ENCODE data around the gene ISG15.

ISG15 gene

GRCh38 chr1:1051127-1051810, 38.0 kb downstream of the ISG15 start:
- TF ChIP-seq, protein P1, sequence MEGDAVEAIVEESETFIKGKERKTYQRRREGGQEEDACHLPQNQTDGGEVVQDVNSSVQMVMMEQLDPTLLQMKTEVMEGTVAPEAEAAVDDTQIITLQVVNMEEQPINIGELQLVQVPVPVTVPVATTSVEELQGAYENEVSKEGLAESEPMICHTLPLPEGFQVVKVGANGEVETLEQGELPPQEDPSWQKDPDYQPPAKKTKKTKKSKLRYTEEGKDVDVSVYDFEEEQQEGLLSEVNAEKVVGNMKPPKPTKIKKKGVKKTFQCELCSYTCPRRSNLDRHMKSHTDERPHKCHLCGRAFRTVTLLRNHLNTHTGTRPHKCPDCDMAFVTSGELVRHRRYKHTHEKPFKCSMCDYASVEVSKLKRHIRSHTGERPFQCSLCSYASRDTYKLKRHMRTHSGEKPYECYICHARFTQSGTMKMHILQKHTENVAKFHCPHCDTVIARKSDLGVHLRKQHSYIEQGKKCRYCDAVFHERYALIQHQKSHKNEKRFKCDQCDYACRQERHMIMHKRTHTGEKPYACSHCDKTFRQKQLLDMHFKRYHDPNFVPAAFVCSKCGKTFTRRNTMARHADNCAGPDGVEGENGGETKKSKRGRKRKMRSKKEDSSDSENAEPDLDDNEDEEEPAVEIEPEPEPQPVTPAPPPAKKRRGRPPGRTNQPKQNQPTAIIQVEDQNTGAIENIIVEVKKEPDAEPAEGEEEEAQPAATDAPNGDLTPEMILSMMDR (IDR thresholded peaks at IDR 0.05; ENCODE audit: poor library complexity, severe bottlenecking) = no peak
- no peak for ATAC-seq (ENCODE audit: low read depth)
- no peak for DNase-seq (ENCODE audit: low spot score)
- H3K9me3 ChIP-seq (ENCODE audit: severe bottlenecking) = no peaks in the 10 kb centered on the region
- no peak overlapping the region for H3K4me3 ChIP-seq (ENCODE audit: severe bottlenecking)
- H3K4me1 ChIP-seq (ENCODE audit: insufficient read depth, poor library complexity, severe bottlenecking) = no peaks in the 10 kb centered on the region
- H3K36me3 ChIP-seq (ENCODE audit: low read depth) = peaks cover 72% of the 10 kb centered on the region
- no peak overlapping the region for H3K27ac ChIP-seq (ENCODE audit: poor library complexity, severe bottlenecking)
- H3K27me3 ChIP-seq (ENCODE audit: insufficient read depth, poor library complexity, severe bottlenecking) = no peaks in the 10 kb centered on the region

GRCh38 chr1:1052003-1052840, 38.9 kb downstream of the ISG15 start:
- no peak overlapping the region for H3K27ac ChIP-seq (ENCODE audit: poor library complexity, severe bottlenecking)
- H3K4me3 ChIP-seq (ENCODE audit: severe bottlenecking) = no peak overlapping the region
- peaks cover 63% of the 10 kb centered on the region for H3K36me3 ChIP-seq (ENCODE audit: low read depth)
- TF ChIP-seq, protein P1 (IDR thresholded peaks at IDR 0.05; ENCODE audit: poor library complexity, severe bottlenecking) = no peak
- no peak for DNase-seq (ENCODE audit: low spot score)
- no peaks in the 10 kb centered on the region for H3K4me1 ChIP-seq (ENCODE audit: insufficient read depth, poor library complexity, severe bottlenecking)
- no peaks in the 10 kb centered on the region for H3K9me3 ChIP-seq (ENCODE audit: severe bottlenecking)
- no peak for ATAC-seq (ENCODE audit: low read depth)
- H3K27me3 ChIP-seq (ENCODE audit: insufficient read depth, poor library complexity, severe bottlenecking) = no peaks in the 10 kb centered on the region

DNA sequence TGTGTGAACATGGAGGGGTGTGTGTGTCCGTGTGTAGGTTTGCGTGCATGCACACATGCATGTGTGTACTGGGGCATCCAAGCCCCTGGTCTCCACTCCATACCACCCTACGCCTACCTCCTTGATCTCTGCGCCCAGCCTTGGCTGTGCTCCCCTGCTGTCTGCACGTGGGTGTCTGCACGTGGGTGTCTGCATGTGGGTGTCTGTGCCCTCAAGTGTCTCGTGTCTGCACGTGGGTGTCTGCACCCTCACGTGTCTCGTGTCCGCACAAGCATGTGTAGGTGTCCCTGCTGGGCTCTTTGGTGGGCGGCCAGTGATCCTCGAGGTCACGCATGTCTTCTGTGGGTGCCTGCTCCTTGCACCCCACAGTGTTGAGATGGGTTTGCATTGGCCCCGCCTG, 39.7 kb downstream of the ISG15 start:
- H3K4me3 ChIP-seq (ENCODE audit: severe bottlenecking) = no peak overlapping the region
- peaks cover 55% of the 10 kb centered on the region for H3K36me3 ChIP-seq (ENCODE audit: low read depth)
- TF ChIP-seq, protein P1 (IDR thresholded peaks at IDR 0.05; ENCODE audit: poor library complexity, severe bottlenecking) = no peak
- H3K27ac ChIP-seq (ENCODE audit: poor library complexity, severe bottlenecking) = no peak overlapping the region
- no peaks in the 10 kb centered on the region for H3K4me1 ChIP-seq (ENCODE audit: insufficient read depth, poor library complexity, severe bottlenecking)
- H3K9me3 ChIP-seq (ENCODE audit: severe bottlenecking) = no peaks in the 10 kb centered on the region
- DNase-seq (ENCODE audit: low spot score) (no peak), ATAC-seq (ENCODE audit: low read depth) (no peak)
- no peaks in the 10 kb centered on the region for H3K27me3 ChIP-seq (ENCODE audit: insufficient read depth, poor library complexity, severe bottlenecking)

GRCh38 chr1:1053682-1054081, 40.4 kb downstream of the ISG15 start:
- peaks cover 54% of the 10 kb centered on the region for H3K36me3 ChIP-seq (ENCODE audit: low read depth)
- H3K27me3 ChIP-seq (ENCODE audit: insufficient read depth, poor library complexity, severe bottlenecking) = no peaks in the 10 kb centered on the region
- H3K27ac ChIP-seq (ENCODE audit: poor library complexity, severe bottlenecking) = no peak overlapping the region
- H3K4me3 ChIP-seq (ENCODE audit: severe bottlenecking) = no peak overlapping the region
- H3K9me3 ChIP-seq (ENCODE audit: severe bottlenecking) = no peaks in the 10 kb centered on the region
- H3K4me1 ChIP-seq (ENCODE audit: insufficient read depth, poor library complexity, severe bottlenecking) = no peaks in the 10 kb centered on the region
- TF ChIP-seq, protein P1 (IDR thresholded peaks at IDR 0.05; ENCODE audit: poor library complexity, severe bottlenecking) = no peak
- DNase-seq (ENCODE audit: low spot score) = no peak
- no peak for ATAC-seq (ENCODE audit: low read depth)

All from RWPE2 (cell line).